ENCODE results near the gene BCORL1.

- TF ChIP-seq CTCF (IDR thresholded peaks at IDR 0.05; ENCODE audit: insufficient read depth, low read length) (no peak), POLR2AphosphoS5 (IDR thresholded peaks at IDR 0.05; ENCODE audit: low read depth) (no peak), GABPA (IDR thresholded peaks at IDR 0.05; ENCODE audit: low read depth) (no peak), REST (IDR thresholded peaks at IDR 0.05; ENCODE audit: insufficient replicate concordance, low read depth) (no peak), SPI1 (IDR thresholded peaks at IDR 0.05; ENCODE audit: borderline replicate concordance, low read depth) (no peak)
Measured at GRCh38 chrX:130049821-130050220, 67.4 kb downstream of the BCORL1 start.
